Keratinocyte (primary cell): Measurements from ENCODE around the gene BGN. TPM values are rescaled to one million over a fixed set of nuclear protein-coding genes. Genes with fewer than 3 reads are reported as not detected.

Source experiments
- DNase-seq: peaks from one replicate; pipeline ENCODE4 v3.0.0-alpha.2; 2011; ENCODE audit warnings: low read depth, missing footprints, low spot score
- FAIRE-seq: peaks from 2 replicates; lab custom pipeline; 2011; peaks lifted over from hg19 to GRCh38; lab: Jason Lieb, UNC
- H2AFZ ChIP-seq: 2 replicates; pipeline ENCODE4 v1.6.0; 2012; ENCODE audit warnings: low read length, control low read depth, inconsistent platforms; ENCODE audit not compliant: control insufficient read depth
- H3K27ac ChIP-seq: 2 replicates; pipeline ENCODE4 v1.5.1; 2011; ENCODE audit warnings: low read length; ENCODE audit not compliant: control insufficient read depth, insufficient read depth
- H3K27me3 ChIP-seq: 3 replicates; pipeline ENCODE4 v1.6.0; 2011; ENCODE audit warnings: low read length; ENCODE audit not compliant: control insufficient read depth, insufficient read depth; ENCODE audit errors: extremely low read depth
- H3K36me3 ChIP-seq, 2 experiments: 2 replicates in 1 of 2; 3 replicates in 1 of 2; pipeline ENCODE4 v1.5.1; 2011; ENCODE audit warnings: low read length in 2 of 2, mild to moderate bottlenecking in 1 of 2; ENCODE audit not compliant: control insufficient read depth in 2 of 2, insufficient read depth in 2 of 2; ENCODE audit errors: extremely low read depth in 1 of 2
- H3K4me1 ChIP-seq: 3 replicates; pipeline ENCODE4 v1.5.1; 2011; ENCODE audit warnings: low read length; ENCODE audit not compliant: control insufficient read depth, insufficient read depth; ENCODE audit errors: extremely low read depth
- H3K4me2 ChIP-seq: 3 replicates; pipeline ENCODE4 v1.6.0; 2011; ENCODE audit warnings: low read depth, low read length; ENCODE audit not compliant: control insufficient read depth, insufficient read depth; ENCODE audit errors: extremely low read depth
- H3K4me3 ChIP-seq, 3 experiments: fragments of 200-600 bp in 1 of 3; sonication (generic) in 1 of 3; 2 replicates in 2 of 3; 3 replicates in 1 of 3; pipeline ENCODE4 v1.5.1; 2011 to 2016; ENCODE audit warnings: low read length in 3 of 3, mild to moderate bottlenecking in 3 of 3, control low read depth in 2 of 3, inconsistent platforms in 1 of 3, low read depth in 1 of 3, mixed read lengths in 1 of 3, mixed run types in 1 of 3, moderate library complexity in 1 of 3; ENCODE audit not compliant: control insufficient read depth in 2 of 3, insufficient read depth in 2 of 3; ENCODE audit errors: extremely low read depth in 1 of 3
- H3K79me2 ChIP-seq: 2 replicates; pipeline ENCODE4 v1.6.0; 2012; ENCODE audit warnings: low read length; ENCODE audit not compliant: control insufficient read depth, insufficient read depth
- H3K9ac ChIP-seq: 3 replicates; pipeline ENCODE4 v1.6.0; 2011; ENCODE audit warnings: low read length; ENCODE audit not compliant: control insufficient read depth, insufficient read depth; ENCODE audit errors: extremely low read depth
- H3K9me1 ChIP-seq: 3 replicates; pipeline ENCODE4 v1.6.0; 2011; ENCODE audit warnings: low read length; ENCODE audit not compliant: control insufficient read depth, insufficient read depth; ENCODE audit errors: extremely low read depth
- H3K9me3 ChIP-seq: 2 replicates; pipeline ENCODE4 v1.5.1; 2012; ENCODE audit warnings: low read depth, low read length; ENCODE audit not compliant: control insufficient read depth
- H4K20me1 ChIP-seq: 3 replicates; pipeline ENCODE4 v1.6.0; 2011; ENCODE audit warnings: low read length; ENCODE audit not compliant: control insufficient read depth, insufficient read depth; ENCODE audit errors: extremely low read depth
- CTCF ChIP-seq, 3 experiments: IDR thresholded peaks in 1 of 3; conservative IDR thresholded peaks in 1 of 3; optimal IDR thresholded peaks in 1 of 3; 2 replicates in 2 of 3; 3 replicates in 1 of 3; pipeline versions ENCODE3 to v1.5.1; 2011; ENCODE audit warnings: low read length in 3 of 3, mild to moderate bottlenecking in 3 of 3, moderate library complexity in 2 of 3, control low read depth in 1 of 3, inconsistent platforms in 1 of 3; ENCODE audit not compliant: insufficient read depth in 2 of 3; ENCODE audit errors: extremely low read depth in 1 of 3
- EZH2 ChIP-seq: IDR thresholded peaks from one replicate; pipeline ENCODE4 v1.6.1; 2012; ENCODE audit warnings: inconsistent platforms, mild to moderate bottlenecking, low read length, moderate library complexity
- dilution Hi-C: fragments of 300-500 bp; cut with MboI; formaldehyde crosslinking; loops from one replicate; pipeline ENCODE4 v1.7.0; 2020; ENCODE audit warnings: low sequenced_read_pairs; ENCODE audit not compliant: extremely low pct_ligation_motif_present
- polyA plus RNA-seq, 5 experiments: library from polyadenylated mRNA; depleted of rRNA in 3 of 5; stranded (reverse) in 3 of 5; stranded (forward) in 1 of 5; unstranded in 1 of 5; fragments of >200 nt; gene quantifications; 1 replicate in 1 of 5; 2 replicates in 3 of 5; 3 replicates in 1 of 5; pipeline versions ENCODE4 v1.2.1 to v1.2.3, GENCODE V29; 2011 to 2012; ENCODE audit warnings: missing spikeins in 2 of 5, low read depth in 1 of 5, low replicate concordance in 1 of 5

Gene BGN
- polyA plus RNA-seq, 1 donor (not counting 4 experiments of a cell fraction or from before 2014, with no cell fraction given), result 0.07 TPM

GRCh38 chrX:153556767-153557166 lies 62.0 kb downstream of the BGN start:
- Histone ChIP-seq H3K27ac (no peak overlapping the region), H3K9me3 (peaks cover 2% of the 10 kb centered on the region), H3K9ac (no peak overlapping the region), H3K36me3 (no peaks in the 10 kb centered on the region), H3K27me3 (peaks cover 4% of the 10 kb centered on the region), H2AFZ (no peak overlapping the region), H3K79me2 (no peaks in the 10 kb centered on the region), H3K9me1 (no peaks in the 10 kb centered on the region), H3K4me1 (no peaks in the 10 kb centered on the region), H3K4me3 (no peak overlapping the region), H4K20me1 (no peaks in the 10 kb centered on the region), H3K4me2 (no peak overlapping the region)
- dilution Hi-C loops, result no loop called here
- TF ChIP-seq CTCF (optimal IDR thresholded peaks at IDR 0.05 in 1 of 3, IDR thresholded peaks at IDR 0.05 in 1 of 3, conservative IDR thresholded peaks at IDR 0.05 in 1 of 3; ENCODE audit: extremely low read depth in 1 of 3, insufficient read depth in 2 of 3, low read length in 3 of 3) (no peak), EZH2 (no peak)
- DNase-seq, result no peak
- FAIRE-seq, result no peak

DNA sequence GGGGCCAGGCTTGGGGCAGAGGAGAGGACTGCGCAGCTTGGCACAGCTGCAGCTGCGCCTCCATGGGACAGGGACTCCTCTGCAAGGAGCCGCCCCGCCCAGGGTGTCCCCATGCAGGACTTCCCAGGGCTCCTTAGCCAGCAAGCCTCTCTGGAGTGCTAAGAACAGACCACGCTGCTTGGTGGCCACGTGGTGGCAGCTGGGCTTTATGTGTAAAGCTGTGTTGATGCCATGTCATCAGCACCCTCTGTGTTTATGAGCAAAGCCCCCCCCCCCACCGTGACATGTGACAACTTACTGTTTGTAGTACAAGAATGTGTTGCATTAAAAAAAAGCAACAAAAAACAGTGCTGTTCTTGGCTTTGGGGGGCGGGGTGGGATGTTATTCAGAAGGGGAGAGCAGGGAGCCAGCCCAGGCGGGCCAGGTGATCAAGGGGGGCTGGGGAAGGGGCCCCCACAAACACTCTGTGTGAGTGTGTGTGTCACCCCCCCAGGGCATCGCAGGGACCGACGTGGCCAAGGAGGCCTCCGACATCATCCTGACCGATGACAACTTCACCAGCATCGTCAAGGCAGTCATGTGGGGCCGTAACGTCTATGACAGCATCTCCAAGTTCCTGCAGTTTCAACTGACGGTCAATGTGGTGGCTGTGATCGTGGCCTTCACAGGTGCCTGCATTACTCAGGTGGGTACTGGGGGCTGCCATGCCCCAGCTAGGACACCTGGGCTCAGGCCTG lies 63.0 kb downstream of the BGN start:
- Histone ChIP-seq H3K36me3 (no peaks in the 10 kb centered on the region), H3K27me3 (peaks cover 4% of the 10 kb centered on the region), H3K4me2 (no peak overlapping the region), H2AFZ (no peak overlapping the region), H3K4me3 (no peak overlapping the region), H3K4me1 (no peaks in the 10 kb centered on the region), H4K20me1 (no peaks in the 10 kb centered on the region), H3K9me3 (peaks cover 2% of the 10 kb centered on the region), H3K79me2 (no peaks in the 10 kb centered on the region), H3K9me1 (no peaks in the 10 kb centered on the region), H3K27ac (no peak overlapping the region), H3K9ac (no peak overlapping the region)
- TF ChIP-seq EZH2, result no peak
- no peak for TF ChIP-seq CTCF (optimal IDR thresholded peaks at IDR 0.05 in 1 of 3, IDR thresholded peaks at IDR 0.05 in 1 of 3, conservative IDR thresholded peaks at IDR 0.05 in 1 of 3; ENCODE audit: extremely low read depth in 1 of 3, insufficient read depth in 2 of 3, low read length in 3 of 3)
- dilution Hi-C loops, result no loop called here
- FAIRE-seq, result no peak
- DNase-seq, result no peak

Other genes starting within 250 kb of the BGN start
- gene PNMA6F, start 173.2 kb upstream of the BGN start, polyA plus RNA-seq, result not detected in 3 replicates
- gene ZNF275, start 160.8 kb upstream of the BGN start, polyA plus RNA-seq, result 3.4 to 6.4 TPM (median 5.3 TPM) in 3 replicates
- not detected in 3 replicates for gene PNMA6E, start 93.6 kb upstream of the BGN start, polyA plus RNA-seq
- gene ZFP92, start 83.5 kb upstream of the BGN start, polyA plus RNA-seq, result 0.44 to 1.1 TPM (median 0.64 TPM) in 3 replicates
- gene TREX2, start 48.9 kb upstream of the BGN start, polyA plus RNA-seq, result 0.28 to 0.49 TPM (median 0.31 TPM) in 3 replicates
- gene HAUS7, start 24.4 kb upstream of the BGN start, polyA plus RNA-seq, result 9.2 to 23.1 TPM (median 13.8 TPM) in 3 replicates
- gene ATP2B3, start 22.7 kb downstream of the BGN start, polyA plus RNA-seq, result not detected in 3 replicates
- gene CCNQ, start 104.2 kb downstream of the BGN start, polyA plus RNA-seq, result 31.1 to 36.4 TPM (median 33.5 TPM) in 3 replicates
- 0.47 to 0.57 TPM (median 0.50 TPM) in 3 replicates for gene DUSP9, start 152.2 kb downstream of the BGN start, polyA plus RNA-seq
- gene PNCK, start 178.8 kb downstream of the BGN start, polyA plus RNA-seq, result 0.05 to 0.37 TPM (median 0.24 TPM) in 3 replicates
- 33.6 to 56.7 TPM (median 56.1 TPM) in 3 replicates for gene SLC6A8, start 192.9 kb downstream of the BGN start, polyA plus RNA-seq
- 260 to 267 TPM (median 262 TPM) in 3 replicates for gene BCAP31, start 229.4 kb downstream of the BGN start, polyA plus RNA-seq
- 0.81 to 2.0 TPM (median 0.86 TPM) in 3 replicates for gene ABCD1, start 229.9 kb downstream of the BGN start, polyA plus RNA-seq